GM04503 (cell line): Measurements from ENCODE around the gene TMEM91.

Source experiments
- DNase-seq: peaks from one replicate; pipeline ENCODE4 v3.0.0-alpha.2; 2012; ENCODE audit warnings: low read depth

TMEM91 gene

GRCh38 chr19:41411100-41411967 is 35.0 kb downstream of the TMEM91 start:
- DNase-seq = no peak

GRCh38 chr19:41411968-41412265 is 35.6 kb downstream of the TMEM91 start:
- DNase-seq = no peak

GRCh38 chr19:41412953-41413352 is 36.6 kb downstream of the TMEM91 start:
- no peak for DNase-seq

GRCh38 chr19:41413947-41414346 is 37.6 kb downstream of the TMEM91 start:
- DNase-seq = no peak

GRCh38 chr19:41414461-41414860 is 38.1 kb downstream of the TMEM91 start:
- no peak for DNase-seq

GRCh38 chr19:41415154-41415571 is 38.8 kb downstream of the TMEM91 start:
- no peak for DNase-seq

GRCh38 chr19:41416194-41416674 is 39.9 kb downstream of the TMEM91 start:
- no peak for DNase-seq

- DNase-seq = no peak
These were observed 44.0 kb downstream of the TMEM91 start for GRCh38 chr19:41420101-41420880.

- DNase-seq = no peak
These were observed 45.0 kb downstream of the TMEM91 start for GRCh38 chr19:41421314-41421713.

- DNase-seq = no peak
These were observed 45.6 kb downstream of the TMEM91 start for GRCh38 chr19:41421973-41422372.

- DNase-seq = no peak
These were observed 46.1 kb downstream of the TMEM91 start for GRCh38 chr19:41422456-41422855.

GRCh38 chr19:41422955-41423354 is 46.6 kb downstream of the TMEM91 start:
- DNase-seq = no peak

- no peak for DNase-seq
These were observed 48.2 kb downstream of the TMEM91 start for GRCh38 chr19:41424335-41425173.

- no peak for DNase-seq
These were observed 49.1 kb downstream of the TMEM91 start for GRCh38 chr19:41425174-41426115.

GRCh38 chr19:41426116-41426841 is 49.9 kb downstream of the TMEM91 start:
- DNase-seq = no peak

GRCh38 chr19:41426952-41427646 is 50.8 kb downstream of the TMEM91 start, which contains the start of gene B3GNT8:
Gene B3GNT8, minus strand, starts transcription at chr19:41427374. Its CDS starts 596 bp downstream, at chr19:41426778.
- no peak for DNase-seq

GRCh38 chr19:41427647-41428480 is 51.5 kb downstream of the TMEM91 start:
- DNase-seq = no peak

GRCh38 chr19:41428481-41428859 is 52.1 kb downstream of the TMEM91 start:
- DNase-seq = no peak

GRCh38 chr19:41430922-41431321 is 54.6 kb downstream of the TMEM91 start:
- DNase-seq = no peak
